GM12878 (cell line): ENCODE data around the gene TAPBPL. TPM values are rescaled to one million over a fixed set of nuclear protein-coding genes. Genes with fewer than 3 reads are reported as not detected.
A peak's percentile ranks its signal among the peaks of the same experiment; 100 is the strongest.

Experiments
- ATAC-seq: fragments of 200-7000 bp; cut with Tn5 transposase; 3 replicates; pipeline ENCODE4 v1.9.1; 2020; ENCODE audit warnings: mild to moderate bottlenecking, moderate library complexity
- BruUV-seq: library from RNA; stranded (reverse); fragments of 400-500 nt; replicated peaks from 2 replicates; lab custom pipeline; 2021; lab: Mats Ljungman, UMichigan
- CTCF ChIA-PET: fragments of 300-600 bp; sonication (Branson Sonifier 250); formaldehyde crosslinking; extraction: SDS; loops from one replicate; lab custom pipeline; 2021; ENCODE audit warnings: inconsistent platforms; lab: Yijun Ruan, JAX
- POLR2A ChIA-PET: fragments of 350-600 bp; formaldehyde crosslinking; extraction: SDS; loops from one replicate; lab custom pipeline; 2021; ENCODE audit warnings: inconsistent platforms; lab: Charles Lee
- RAD21 ChIA-PET: fragments of 300-600 bp; sonication (Branson Sonifier 250); formaldehyde crosslinking; loops from one replicate; lab custom pipeline; 2023; ENCODE audit warnings: antibody characterized with exemption; ENCODE audit not compliant: unreplicated experiment; lab: Charles Lee
- SMC1A ChIA-PET: fragments of 300-600 bp; sonication (Branson Sonifier 250); formaldehyde crosslinking; loops from one replicate; lab custom pipeline; 2023; ENCODE audit not compliant: unreplicated experiment, uncharacterized antibody; lab: Charles Lee
- DNase-seq: peaks from one replicate; pipeline ENCODE4 v3.0.0-alpha.2; 2011; ENCODE audit warnings: low read depth, low spot score
- FAIRE-seq: peaks from 3 replicates; lab custom pipeline; 2011; peaks lifted over from hg19 to GRCh38; lab: Jason Lieb, UNC
- H2AFZ ChIP-seq: 2 replicates; pipeline ENCODE4 v1.6.0; 2011; ENCODE audit warnings: low read depth, low read length, control low read depth; ENCODE audit not compliant: control insufficient read depth
- H3K27ac ChIP-seq: 2 replicates; pipeline ENCODE4 v1.5.1; 2011; ENCODE audit warnings: control low read depth; ENCODE audit not compliant: control insufficient read depth, insufficient read depth
- H3K27me3 ChIP-seq, 2 experiments: replicated peaks in 1 of 2; 2 replicates each; pipeline versions ENCODE4 v1.6.0 to v1.6.1; 2011; ENCODE audit warnings: low read length in 1 of 2; ENCODE audit not compliant: control insufficient read depth in 2 of 2, insufficient read depth in 2 of 2
- H3K36me3 ChIP-seq, 2 experiments: 2 replicates each; pipeline ENCODE4 v1.5.1; 2011; ENCODE audit warnings: low read length in 1 of 2; ENCODE audit not compliant: control insufficient read depth in 2 of 2, insufficient read depth in 2 of 2
- H3K4me1 ChIP-seq: 2 replicates; pipeline ENCODE4 v1.6.1; 2011; ENCODE audit warnings: mild to moderate bottlenecking, low read length, moderate library complexity, mixed read lengths; ENCODE audit not compliant: control insufficient read depth, insufficient read depth
- H3K4me2 ChIP-seq: 2 replicates; pipeline ENCODE4 v1.6.0; 2011; ENCODE audit warnings: control low read depth; ENCODE audit not compliant: control insufficient read depth, insufficient read depth
- H3K4me3 ChIP-seq: fragments of 200-600 bp; sonication (generic); 2 replicates; pipeline ENCODE4 v1.5.1; 2016
- H3K79me2 ChIP-seq: 2 replicates; pipeline ENCODE4 v1.6.0; 2011; ENCODE audit warnings: low read length; ENCODE audit not compliant: control insufficient read depth, insufficient read depth
- H3K9ac ChIP-seq: 2 replicates; pipeline ENCODE4 v1.8.0; 2011; ENCODE audit warnings: low read length, control low read depth, mixed read lengths; ENCODE audit not compliant: control insufficient read depth, insufficient read depth
- H3K9me3 ChIP-seq: replicated peaks from 3 replicates; pipeline ENCODE4 v1.5.1; 2011; ENCODE audit warnings: mild to moderate bottlenecking, low read length; ENCODE audit not compliant: control insufficient read depth, insufficient read depth
- H4K20me1 ChIP-seq: 2 replicates; pipeline ENCODE4 v1.6.0; 2011; ENCODE audit not compliant: control insufficient read depth, insufficient read depth
- BCL11A ChIP-seq: IDR thresholded peaks from 2 replicates; pipeline ENCODE4 v1.6.1; 2011; ENCODE audit warnings: low read depth, low read length
- CTCF ChIP-seq, 3 experiments: IDR thresholded peaks in 2 of 3; conservative IDR thresholded peaks in 1 of 3; 2 replicates each; pipeline ENCODE4 v1.5.1; 2011; ENCODE audit warnings: low read depth in 3 of 3, low read length in 3 of 3, mild to moderate bottlenecking in 3 of 3, control low read depth in 2 of 3, moderate library complexity in 2 of 3, inconsistent platforms in 1 of 3, mixed read lengths in 1 of 3; ENCODE audit not compliant: control insufficient read depth in 2 of 3, insufficient read depth in 1 of 3; ENCODE audit errors: extremely low read depth in 1 of 3
- ESRRA ChIP-seq: IDR thresholded peaks from 2 replicates; pipeline ENCODE4 v1.6.1; 2012; ENCODE audit warnings: mild to moderate bottlenecking, low read length, improper control_type of control experiment
- FOXM1 ChIP-seq: IDR thresholded peaks from 2 replicates; pipeline ENCODE4 v1.6.1; 2012; ENCODE audit warnings: low read depth, mild to moderate bottlenecking, inconsistent platforms, low read length, moderate library complexity
- HDGF ChIP-seq: fragments of 450-650 bp; IDR thresholded peaks from 2 replicates; pipeline ENCODE4 v1.6.1; 2016; ENCODE audit warnings: antibody characterized with exemption
- NFXL1 ChIP-seq: fragments of 450-650 bp; IDR thresholded peaks from 2 replicates; pipeline ENCODE4 v1.6.1; 2017; ENCODE audit warnings: antibody characterized with exemption, mild to moderate bottlenecking, borderline replicate concordance
- NFYB ChIP-seq: IDR thresholded peaks from 2 replicates; pipeline ENCODE4 v1.6.1; 2011; ENCODE audit warnings: low read depth, mild to moderate bottlenecking, low read length, improper control_type of control experiment, moderate library complexity; ENCODE audit not compliant: insufficient read depth
- NRF1 ChIP-seq: conservative IDR thresholded peaks from 2 replicates; pipeline ENCODE4 v1.6.1; 2011; ENCODE audit warnings: mild to moderate bottlenecking, low read depth, low read length, improper control_type of control experiment
- POLR2A ChIP-seq: IDR thresholded peaks from 2 replicates; pipeline ENCODE4 v1.6.1; 2011; ENCODE audit warnings: low read depth, mild to moderate bottlenecking, low read length
- SMC3 ChIP-seq: IDR thresholded peaks from 2 replicates; pipeline ENCODE4 v1.6.1; 2011; ENCODE audit warnings: low read length, improper control_type of control experiment, borderline replicate concordance
- STAT1 ChIP-seq: fragments of 450-650 bp; conservative IDR thresholded peaks from 2 replicates; pipeline ENCODE4 v1.6.1; 2014; ENCODE audit warnings: antibody characterized with exemption, mild to moderate bottlenecking
- TCF7 ChIP-seq: IDR thresholded peaks from 2 replicates; pipeline ENCODE4 v1.6.1; 2014; ENCODE audit warnings: antibody characterized with exemption, borderline replicate concordance
- YBX1 ChIP-seq: fragments of 450-650 bp; IDR thresholded peaks from 2 replicates; pipeline ENCODE4 v1.6.1; 2016; ENCODE audit warnings: antibody characterized with exemption
- ZNF217 ChIP-seq: fragments of 450-650 bp; IDR thresholded peaks from 2 replicates; pipeline ENCODE4 v1.6.1; 2017; ENCODE audit warnings: antibody characterized with exemption, mild to moderate bottlenecking
- WGBS: methylation state at CpG from one replicate; pipeline ENCODE4 v1.1.6; 2016; ENCODE audit warnings: low lambda C conversion rate; ENCODE audit not compliant: insufficient replicate concordance, insufficient coverage; ENCODE audit errors: missing lambda C conversion rate; 5-methylcytosine and 5-hydroxymethylcytosine counted together
- in situ Hi-C: fragments of 300-500 bp; cut with MboI; formaldehyde crosslinking; loops from 9 replicates; pipeline ENCODE4 v1.14.3; 2018; ENCODE audit warnings: mixed read lengths
- intact Hi-C: fragments of 100-400 bp; cut with micrococcal nuclease; formaldehyde crosslinking; loops from one replicate; pipeline ENCODE4 v1.14.2; 2022; ENCODE audit not compliant: unreplicated experiment
- polyA plus RNA-seq, 11 experiments: library from polyadenylated mRNA; depleted of rRNA in 4 of 11; unstranded in 6 of 11; stranded (reverse) in 5 of 11; fragments of >200 nt; fragmentation: Nextera tagmentation in 4 of 11; fragmentation: Illumina TruSeq in 1 of 11; extraction: Ambion mirVana in 4 of 11; extraction: Trizol in 1 of 11; gene quantifications; 1 replicate in 1 of 11; 2 replicates in 10 of 11; pipeline versions ENCODE4 v1.2.1 to v1.2.3, GENCODE V29; 2011 to 2016; ENCODE audit warnings: inconsistent platforms in 2 of 11, missing spikeins in 2 of 11, low read depth in 1 of 11
- total RNA-seq, 4 experiments: library from RNA; depleted of rRNA in 3 of 4; stranded (reverse); fragments of >200 nt in 3 of 4; fragmentation: Illumina TruSeq in 1 of 4; extraction: Trizol in 1 of 4; gene quantifications; 2 replicates each; pipeline versions ENCODE4 v1.2.1 to v1.2.3, GENCODE V29; 2013 to 2021
- TF ChIP-seq, protein P1 (sequence below): IDR thresholded peaks from 2 replicates; pipeline ENCODE4 v1.6.1; 2011; ENCODE audit warnings: mild to moderate bottlenecking, low read depth, low read length, moderate library complexity; ENCODE audit not compliant: insufficient replicate concordance
- TF ChIP-seq, protein P2 (sequence below): fragments of 450-650 bp; IDR thresholded peaks from 2 replicates; pipeline ENCODE4 v1.6.1; 2017; ENCODE audit warnings: mild to moderate bottlenecking, moderate library complexity

TAPBPL gene
- total and polyA plus RNA-seq, 10 of the 15 experiments (the other 5 are each of a cell fraction or from before 2014, with no cell fraction given): 12.4 to 45.0 (median 29.9) TPM

DNA sequence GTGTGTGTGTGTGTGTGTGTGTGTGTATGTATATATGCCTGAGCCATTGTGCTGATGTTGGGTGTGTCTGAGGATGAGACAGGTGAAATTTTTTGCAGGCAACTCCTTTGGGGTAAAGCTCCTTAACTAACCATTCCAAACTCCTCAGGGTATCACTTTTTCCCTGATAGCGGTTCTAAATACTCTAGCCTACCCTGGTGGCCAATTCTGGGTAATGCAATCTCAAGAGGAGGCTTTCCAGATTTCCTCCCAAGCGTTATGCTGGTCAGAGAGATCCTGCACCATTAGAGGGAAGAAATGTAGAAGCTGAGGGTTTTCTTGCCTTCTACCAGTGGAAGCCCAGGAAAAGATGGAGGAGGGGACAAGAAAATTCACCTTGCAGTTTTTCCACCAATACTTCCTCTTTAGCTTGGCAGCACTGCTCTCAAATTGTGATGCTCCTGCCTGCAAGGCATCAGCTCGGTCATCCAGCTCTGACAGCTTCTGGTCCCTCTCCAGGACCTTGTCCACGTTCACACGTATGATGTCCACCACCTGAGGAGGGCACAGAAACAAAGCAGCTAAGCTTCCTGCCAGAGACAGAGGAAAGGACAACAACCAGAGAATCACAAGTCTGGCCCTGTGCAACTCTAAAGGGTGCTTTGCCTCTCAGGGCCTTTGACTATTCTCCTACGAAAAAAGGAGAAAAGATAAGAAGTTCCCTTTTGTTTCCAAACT is 13.8 kb downstream of the TAPBPL start:
- FAIRE-seq (no peak), ATAC-seq (no peak), DNase-seq (no peak)
- intact Hi-C loops: loop anchor here (1.0 to 5.0 kb wide), 6 partner anchors 19 to 143 kb away; no protein-coding TSS in a partner anchor
- Histone ChIP-seq H3K4me3 (no peak overlapping the region), H3K4me1 (peaks cover 43% of the 10 kb centered on the region), H3K27ac (no peak overlapping the region), H2AFZ (no peak overlapping the region), H3K9me3 (no peaks in the 10 kb centered on the region), H3K9ac (no peak overlapping the region; the same call in 1 of the 2 replicates), H3K36me3 (peaks cover 22 to 37% of the 10 kb centered on the region in 2 experiments), H4K20me1 (no peaks in the 10 kb centered on the region), H3K27me3 (no peaks in the 10 kb centered on the region), H3K4me2 (no peak overlapping the region), H3K79me2 (peaks cover 80% of the 10 kb centered on the region)
- in situ Hi-C loops: loop anchor here (5.0 kb wide), 1 partner anchor 128 kb away; no protein-coding TSS in a partner anchor
- SMC1A ChIA-PET: interaction anchor here (0.7 to 3.4 kb wide), 33 partner anchors 9 to 270 kb away, joined by 3 to 211 read pairs (median 5); partner anchors contain the start of genes CD27, GAPDH, MRPL51 and NOP2
- 27% methylated on average over 6 of the region's 6 CpGs for WGBS
- BruUV-seq: no TSS peak
- POLR2A ChIA-PET: interaction anchor here (0.6 to 10.3 kb wide), 15 partner anchors 8 to 182 kb away, joined by 3 to 384 read pairs (median 4); partner anchors contain the start of genes CD27, GAPDH and TAPBPL
- CTCF ChIA-PET: interaction anchor here (0.7 to 3.9 kb wide), 49 partner anchors 9 to 398 kb away, joined by 3 to 240 read pairs (median 6); partner anchors contain the start of genes CD27, COPS7A, MRPL51 and TAPBPL
- RAD21 ChIA-PET: interaction anchor here (0.6 to 8.8 kb wide), 30 partner anchors 9 to 317 kb away, joined by 3 to 319 read pairs (median 5); partner anchors contain the start of genes CD27, GAPDH, LPAR5 and MRPL51
- no peak for TF ChIP-seq HDGF
- TF ChIP-seq NRF1: no peak
- no peak for TF ChIP-seq FOXM1
- no peak for TF ChIP-seq BCL11A
- peak; percentile 99 for TF ChIP-seq SMC3
- TF ChIP-seq, protein P1, sequence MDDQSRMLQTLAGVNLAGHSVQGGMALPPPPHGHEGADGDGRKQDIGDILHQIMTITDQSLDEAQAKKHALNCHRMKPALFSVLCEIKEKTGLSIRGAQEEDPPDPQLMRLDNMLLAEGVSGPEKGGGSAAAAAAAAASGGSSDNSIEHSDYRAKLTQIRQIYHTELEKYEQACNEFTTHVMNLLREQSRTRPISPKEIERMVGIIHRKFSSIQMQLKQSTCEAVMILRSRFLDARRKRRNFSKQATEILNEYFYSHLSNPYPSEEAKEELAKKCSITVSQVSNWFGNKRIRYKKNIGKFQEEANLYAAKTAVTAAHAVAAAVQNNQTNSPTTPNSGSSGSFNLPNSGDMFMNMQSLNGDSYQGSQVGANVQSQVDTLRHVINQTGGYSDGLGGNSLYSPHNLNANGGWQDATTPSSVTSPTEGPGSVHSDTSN: no peak
- no peak for TF ChIP-seq TCF7
- TF ChIP-seq, protein P2, sequence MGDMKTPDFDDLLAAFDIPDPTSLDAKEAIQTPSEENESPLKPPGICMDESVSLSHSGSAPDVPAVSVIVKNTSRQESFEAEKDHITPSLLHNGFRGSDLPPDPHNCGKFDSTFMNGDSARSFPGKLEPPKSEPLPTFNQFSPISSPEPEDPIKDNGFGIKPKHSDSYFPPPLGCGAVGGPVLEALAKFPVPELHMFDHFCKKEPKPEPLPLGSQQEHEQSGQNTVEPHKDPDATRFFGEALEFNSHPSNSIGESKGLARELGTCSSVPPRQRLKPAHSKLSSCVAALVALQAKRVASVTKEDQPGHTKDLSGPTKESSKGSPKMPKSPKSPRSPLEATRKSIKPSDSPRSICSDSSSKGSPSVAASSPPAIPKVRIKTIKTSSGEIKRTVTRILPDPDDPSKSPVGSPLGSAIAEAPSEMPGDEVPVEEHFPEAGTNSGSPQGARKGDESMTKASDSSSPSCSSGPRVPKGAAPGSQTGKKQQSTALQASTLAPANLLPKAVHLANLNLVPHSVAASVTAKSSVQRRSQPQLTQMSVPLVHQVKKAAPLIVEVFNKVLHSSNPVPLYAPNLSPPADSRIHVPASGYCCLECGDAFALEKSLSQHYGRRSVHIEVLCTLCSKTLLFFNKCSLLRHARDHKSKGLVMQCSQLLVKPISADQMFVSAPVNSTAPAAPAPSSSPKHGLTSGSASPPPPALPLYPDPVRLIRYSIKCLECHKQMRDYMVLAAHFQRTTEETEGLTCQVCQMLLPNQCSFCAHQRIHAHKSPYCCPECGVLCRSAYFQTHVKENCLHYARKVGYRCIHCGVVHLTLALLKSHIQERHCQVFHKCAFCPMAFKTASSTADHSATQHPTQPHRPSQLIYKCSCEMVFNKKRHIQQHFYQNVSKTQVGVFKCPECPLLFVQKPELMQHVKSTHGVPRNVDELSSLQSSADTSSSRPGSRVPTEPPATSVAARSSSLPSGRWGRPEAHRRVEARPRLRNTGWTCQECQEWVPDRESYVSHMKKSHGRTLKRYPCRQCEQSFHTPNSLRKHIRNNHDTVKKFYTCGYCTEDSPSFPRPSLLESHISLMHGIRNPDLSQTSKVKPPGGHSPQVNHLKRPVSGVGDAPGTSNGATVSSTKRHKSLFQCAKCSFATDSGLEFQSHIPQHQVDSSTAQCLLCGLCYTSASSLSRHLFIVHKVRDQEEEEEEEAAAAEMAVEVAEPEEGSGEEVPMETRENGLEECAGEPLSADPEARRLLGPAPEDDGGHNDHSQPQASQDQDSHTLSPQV: 0 out of 2 replicates have a peak, but pooled peaks have one; percentile 29
- TF ChIP-seq YBX1: no peak
- TF ChIP-seq ESRRA: no peak
- TF ChIP-seq POLR2A: no peak
- peak; percentile 88 to 94 (median 93) for TF ChIP-seq CTCF (IDR thresholded peaks at IDR 0.05 in 2 of 3, conservative IDR thresholded peaks at IDR 0.05 in 1 of 3; ENCODE audit: control insufficient read depth in 2 of 3, extremely low read depth in 1 of 3, insufficient read depth in 1 of 3, low read depth in 3 of 3, low read length in 3 of 3)
- TF ChIP-seq ZNF217: no peak
- TF ChIP-seq NFXL1: no peak
- TF ChIP-seq NFYB: no peak
- 0 out of 2 replicates have a peak, but pooled peaks have one; percentile 32 for TF ChIP-seq STAT1
